K562 (cell line): ENCODE measurements around the gene HSPB6. TPM values are rescaled to one million over a fixed set of nuclear protein-coding genes. Genes with fewer than 3 reads are reported as not detected.
A peak's percentile ranks its signal among the peaks of the same experiment; 100 is the strongest.

Experiments used
- ARID4B ChIP-seq: sonication (generic); formaldehyde crosslinking; IDR thresholded peaks from 2 replicates; pipeline ENCODE4 v1.8.0; 2022; ENCODE audit warnings: mild to moderate bottlenecking, missing genetic modification reagents
- CCNT2 ChIP-seq: IDR thresholded peaks from 2 replicates; pipeline ENCODE4 v1.6.1; 2011; ENCODE audit warnings: borderline replicate concordance, low read depth, mild to moderate bottlenecking, moderate library complexity, mixed read lengths, low read length; ENCODE audit not compliant: insufficient read length; ENCODE audit errors: extremely low read depth
- CREBBP ChIP-seq: IDR thresholded peaks from one replicate; pipeline ENCODE4 v1.6.1; 2012; ENCODE audit warnings: low read depth, mild to moderate bottlenecking, control low read depth, inconsistent platforms, low read length
- DMBX1 ChIP-seq: fragments of 250-450 bp; sonication (Bioruptor Pico); IDR thresholded peaks from 2 replicates; pipeline ENCODE4 v1.8.0; 2022; ENCODE audit warnings: inconsistent platforms, mild to moderate bottlenecking, moderate library complexity, borderline replicate concordance
- HNRNPH1 ChIP-seq: fragments of 200-400 bp; formaldehyde crosslinking; optimal IDR thresholded peaks from 2 replicates; pipeline ENCODE3; 2017; ENCODE audit warnings: low read depth, mild to moderate bottlenecking, low read length, moderate library complexity
- ILK ChIP-seq: fragments of 450-650 bp; IDR thresholded peaks from 2 replicates; pipeline ENCODE4 v1.6.1; 2016; ENCODE audit warnings: missing genetic modification characterization, low read depth, mild to moderate bottlenecking, missing compliant biosample characterization, moderate library complexity, borderline replicate concordance
- NBN ChIP-seq: fragments of 450-650 bp; IDR thresholded peaks from 2 replicates; pipeline ENCODE4 v1.6.1; 2016; ENCODE audit warnings: low read depth, mild to moderate bottlenecking
- NFIC ChIP-seq: fragments of 450-650 bp; IDR thresholded peaks from 2 replicates; pipeline ENCODE4 v1.6.1; 2017; ENCODE audit warnings: mild to moderate bottlenecking, inconsistent platforms
- POLR2AphosphoS2 ChIP-seq: IDR thresholded peaks from 2 replicates; pipeline ENCODE4 v1.6.1; 2012; ENCODE audit warnings: low read length, improper control_type of control experiment
- TBL1XR1 ChIP-seq, 2 experiments: IDR thresholded peaks; 2 replicates each; pipeline ENCODE4 v1.6.1; 2012; ENCODE audit warnings: improper control_type of control experiment in 2 of 2, low read length in 2 of 2, mild to moderate bottlenecking in 1 of 2
- THAP12 ChIP-seq: fragments of 250-450 bp; sonication (Bioruptor Pico); IDR thresholded peaks from 2 replicates; pipeline ENCODE4 v1.9.0; 2021; ENCODE audit warnings: mild to moderate bottlenecking, inconsistent platforms
- ZNF584 ChIP-seq: fragments of 200-800 bp; sonication (Bioruptor generic); IDR thresholded peaks from 2 replicates; pipeline ENCODE4 v1.6.1; 2016; ENCODE audit warnings: low read depth, mild to moderate bottlenecking, missing genetic modification characterization, missing compliant biosample characterization
- polyA plus RNA-seq, 8 experiments: library from polyadenylated mRNA; depleted of rRNA in 4 of 8; stranded (reverse) in 5 of 8; unstranded in 3 of 8; fragments of >200 nt; fragmentation: Nextera tagmentation in 2 of 8; fragmentation: Illumina TruSeq in 1 of 8; extraction: Ambion mirVana in 2 of 8; extraction: Trizol in 1 of 8; gene quantifications; 2 replicates each; pipeline versions ENCODE4 v1.2.1 to v1.2.3, GENCODE V29; 2011 to 2014; ENCODE audit warnings: inconsistent platforms in 1 of 8, missing spikeins in 1 of 8
- total RNA-seq, 7 experiments: library from RNA; depleted of rRNA in 6 of 7; stranded (reverse); fragments of >200 nt in 6 of 7; fragmentation: Illumina TruSeq in 2 of 7; extraction: Trizol in 2 of 7; gene quantifications; 2 replicates each; pipeline versions ENCODE4 v1.2.1 to v1.2.3, GENCODE V29; 2011 to 2021; ENCODE audit warnings: low replicate concordance in 1 of 7
- TF ChIP-seq, protein P1 (sequence below): sonication (generic); formaldehyde crosslinking; IDR thresholded peaks from 2 replicates; pipeline ENCODE4 v1.8.1; 2023; ENCODE audit warnings: mild to moderate bottlenecking, missing genetic modification reagents
- TF ChIP-seq, protein P2 (sequence below): fragments of 250-450 bp; sonication (Bioruptor Pico); IDR thresholded peaks from 2 replicates; pipeline ENCODE4 v1.5.0; 2022; ENCODE audit warnings: mild to moderate bottlenecking

HSPB6 gene
- total and polyA plus RNA-seq, 9 of the 15 experiments (the other 6 are each of a cell fraction or from before 2014, with no cell fraction given) = 0.55 TPM; not detected in 8

DNA sequence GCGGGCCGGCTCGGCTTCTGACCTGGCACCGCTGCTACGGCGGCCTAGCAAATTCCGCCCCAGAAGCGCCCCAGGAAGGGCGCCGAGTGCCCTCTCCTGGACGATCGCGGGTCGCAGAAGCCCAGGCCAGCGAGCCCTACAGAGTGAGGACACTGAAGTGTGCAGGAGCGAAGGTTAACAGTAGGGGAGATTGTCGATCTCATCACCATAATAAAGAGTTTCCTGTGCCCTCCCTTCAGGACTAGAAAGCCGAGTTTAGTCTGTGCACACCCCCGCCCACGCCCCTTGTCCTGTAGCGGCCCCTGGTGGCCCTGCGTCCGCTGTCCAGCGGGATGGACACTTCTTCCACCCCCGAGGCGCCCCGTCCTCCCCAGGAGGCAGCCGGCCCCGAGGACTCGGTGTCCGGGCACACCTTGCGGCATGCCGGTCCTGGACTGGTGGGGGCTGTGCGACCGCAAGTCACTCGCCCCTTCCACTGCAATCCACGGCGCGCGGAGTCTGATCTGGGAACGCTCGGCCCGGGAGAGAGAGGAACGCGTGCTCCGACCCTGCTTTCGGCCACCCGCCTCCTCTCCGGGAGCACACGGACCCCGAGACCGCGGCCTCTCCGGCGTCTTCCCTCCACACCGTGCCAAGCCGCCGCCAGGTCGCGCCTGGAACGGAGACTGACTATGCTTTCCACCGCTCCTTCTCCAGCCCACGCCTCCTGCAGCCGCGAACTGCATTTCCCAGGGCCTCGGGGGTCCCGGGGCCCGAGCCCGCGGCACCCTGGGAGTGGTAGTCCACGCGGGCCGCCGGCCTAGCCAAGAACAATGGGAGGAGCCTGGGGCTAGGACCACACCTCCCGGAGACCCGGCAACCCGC, 39.8 kb downstream of the HSPB6 start (continued):
- TF ChIP-seq THAP12 (CRISPR knock-in tag) = 0 out of 2 replicates have a peak, but pooled peaks have one; percentile 11
- TF ChIP-seq ARID4B = peak; percentile 93
- TF ChIP-seq CCNT2 = no peak
- no peak for TF ChIP-seq HNRNPH1
- peak; percentile 51; the same call in 1 of the 2 replicates for TF ChIP-seq DMBX1 (CRISPR knock-in tag)
- TF ChIP-seq NFIC = 0 out of 2 replicates have a peak, but pooled peaks have one; percentile 11
- no peak for TF ChIP-seq ILK (tag)
- no peak for TF ChIP-seq POLR2AphosphoS2
- no peak for TF ChIP-seq CREBBP
- TF ChIP-seq, protein P1, sequence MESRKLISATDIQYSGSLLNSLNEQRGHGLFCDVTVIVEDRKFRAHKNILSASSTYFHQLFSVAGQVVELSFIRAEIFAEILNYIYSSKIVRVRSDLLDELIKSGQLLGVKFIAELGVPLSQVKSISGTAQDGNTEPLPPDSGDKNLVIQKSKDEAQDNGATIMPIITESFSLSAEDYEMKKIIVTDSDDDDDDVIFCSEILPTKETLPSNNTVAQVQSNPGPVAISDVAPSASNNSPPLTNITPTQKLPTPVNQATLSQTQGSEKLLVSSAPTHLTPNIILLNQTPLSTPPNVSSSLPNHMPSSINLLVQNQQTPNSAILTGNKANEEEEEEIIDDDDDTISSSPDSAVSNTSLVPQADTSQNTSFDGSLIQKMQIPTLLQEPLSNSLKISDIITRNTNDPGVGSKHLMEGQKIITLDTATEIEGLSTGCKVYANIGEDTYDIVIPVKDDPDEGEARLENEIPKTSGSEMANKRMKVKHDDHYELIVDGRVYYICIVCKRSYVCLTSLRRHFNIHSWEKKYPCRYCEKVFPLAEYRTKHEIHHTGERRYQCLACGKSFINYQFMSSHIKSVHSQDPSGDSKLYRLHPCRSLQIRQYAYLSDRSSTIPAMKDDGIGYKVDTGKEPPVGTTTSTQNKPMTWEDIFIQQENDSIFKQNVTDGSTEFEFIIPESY (CRISPR knock-in tag) = peak; percentile 45; the same call in 1 of the 2 replicates
- TF ChIP-seq ZNF584 (CRISPR knock-in tag) = peak; percentile 9; the same call in 1 of the 2 replicates
- no peak; a peak in 1 of 4 replicates for TF ChIP-seq TBL1XR1 (IDR thresholded peaks at IDR 0.05; ENCODE audit: low read length in 2 of 2)
- 0 out of 2 replicates have a peak, but pooled peaks have one; percentile 25 for TF ChIP-seq NBN
- TF ChIP-seq, protein P2, sequence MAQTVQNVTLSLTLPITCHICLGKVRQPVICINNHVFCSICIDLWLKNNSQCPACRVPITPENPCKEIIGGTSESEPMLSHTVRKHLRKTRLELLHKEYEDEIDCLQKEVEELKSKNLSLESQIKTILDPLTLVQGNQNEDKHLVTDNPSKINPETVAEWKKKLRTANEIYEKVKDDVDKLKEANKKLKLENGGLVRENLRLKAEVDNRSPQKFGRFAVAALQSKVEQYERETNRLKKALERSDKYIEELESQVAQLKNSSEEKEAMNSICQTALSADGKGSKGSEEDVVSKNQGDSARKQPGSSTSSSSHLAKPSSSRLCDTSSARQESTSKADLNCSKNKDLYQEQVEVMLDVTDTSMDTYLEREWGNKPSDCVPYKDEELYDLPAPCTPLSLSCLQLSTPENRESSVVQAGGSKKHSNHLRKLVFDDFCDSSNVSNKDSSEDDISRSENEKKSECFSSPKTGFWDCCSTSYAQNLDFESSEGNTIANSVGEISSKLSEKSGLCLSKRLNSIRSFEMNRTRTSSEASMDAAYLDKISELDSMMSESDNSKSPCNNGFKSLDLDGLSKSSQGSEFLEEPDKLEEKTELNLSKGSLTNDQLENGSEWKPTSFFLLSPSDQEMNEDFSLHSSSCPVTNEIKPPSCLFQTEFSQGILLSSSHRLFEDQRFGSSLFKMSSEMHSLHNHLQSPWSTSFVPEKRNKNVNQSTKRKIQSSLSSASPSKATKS (CRISPR knock-in tag) = 0 out of 2 replicates have a peak, but pooled peaks have one; percentile 50
